H9 (cell line): ENCODE data around the gene SNED1. TPM values are rescaled to one million over a fixed set of nuclear protein-coding genes. Genes with fewer than 3 reads are reported as not detected.
A peak's percentile ranks its signal among the peaks of the same experiment; 100 is the strongest.

Experiments used
- DNase-seq: peaks from one replicate; pipeline ENCODE4 v3.0.0-alpha.2; 2017
- H2AFZ ChIP-seq: one replicate; pipeline ENCODE4 v1.6.1; 2013; ENCODE audit warnings: mild to moderate bottlenecking, low read length, control low read depth, moderate library complexity
- H2AK5ac ChIP-seq: 2 replicates; pipeline ENCODE4 v1.6.1; 2013; ENCODE audit warnings: low read length, control low read depth, mixed read lengths; ENCODE audit not compliant: insufficient read length
- H2BK120ac ChIP-seq: one replicate; pipeline ENCODE4 v1.6.1; 2013; ENCODE audit warnings: low read depth, mild to moderate bottlenecking, low read length, control low read depth, inconsistent platforms; ENCODE audit not compliant: poor library complexity, severe bottlenecking
- H2BK12ac ChIP-seq: 2 replicates; pipeline ENCODE4 v1.6.1; 2013; ENCODE audit warnings: low read length, control low read depth, mixed read lengths, low read depth; ENCODE audit not compliant: insufficient read length
- H2BK15ac ChIP-seq: 2 replicates; pipeline ENCODE4 v1.6.1; 2013; ENCODE audit warnings: low read depth, low read length, control low read depth
- H2BK20ac ChIP-seq: one replicate; pipeline ENCODE4 v1.6.1; 2013; ENCODE audit warnings: low read depth, mild to moderate bottlenecking, low read length, control low read depth, inconsistent platforms; ENCODE audit not compliant: poor library complexity, severe bottlenecking
- H2BK5ac ChIP-seq: 2 replicates; pipeline ENCODE4 v1.6.1; 2013; ENCODE audit warnings: low read length, control low read depth, mixed read lengths; ENCODE audit not compliant: insufficient read length
- H3K14ac ChIP-seq: 2 replicates; pipeline ENCODE4 v1.6.1; 2013; ENCODE audit warnings: low read length, control low read depth; ENCODE audit not compliant: insufficient read depth
- H3K18ac ChIP-seq: 2 replicates; pipeline ENCODE4 v1.6.1; 2013; ENCODE audit warnings: low read depth, mild to moderate bottlenecking, mixed read lengths, low read length, control low read depth; ENCODE audit not compliant: insufficient read length
- H3K23ac ChIP-seq: 2 replicates; pipeline ENCODE4 v1.6.1; 2013; ENCODE audit warnings: low read length, control low read depth, mixed read lengths, low read depth; ENCODE audit not compliant: insufficient read length
- H3K23me2 ChIP-seq: 2 replicates; pipeline ENCODE4 v1.6.1; 2013; ENCODE audit warnings: low read depth, mild to moderate bottlenecking, mixed read lengths, low read length, control low read depth; ENCODE audit not compliant: insufficient read length, poor library complexity, severe bottlenecking
- H3K27ac ChIP-seq: 2 replicates; pipeline ENCODE4 v1.5.1; 2013; ENCODE audit warnings: low read length, control low read depth, mixed read lengths, low read depth; ENCODE audit not compliant: insufficient read length
- H3K27me3 ChIP-seq: 2 replicates; pipeline ENCODE4 v1.6.1; 2013; ENCODE audit warnings: low read length, control low read depth, inconsistent platforms; ENCODE audit not compliant: insufficient read depth
- H3K4ac ChIP-seq: 2 replicates; pipeline ENCODE4 v1.6.1; 2013; ENCODE audit warnings: low read depth, mild to moderate bottlenecking, control low read depth, inconsistent platforms, low read length, moderate library complexity
- H3K4me1 ChIP-seq: 2 replicates; pipeline ENCODE4 v1.6.1; 2013; ENCODE audit warnings: low read length, control low read depth, inconsistent platforms; ENCODE audit not compliant: insufficient read depth
- H3K4me2 ChIP-seq: 2 replicates; pipeline ENCODE4 v1.6.1; 2013; ENCODE audit warnings: low read length, control low read depth, mixed read lengths; ENCODE audit not compliant: insufficient read length, insufficient read depth
- H3K56ac ChIP-seq: 2 replicates; pipeline ENCODE4 v1.6.1; 2013; ENCODE audit warnings: low read depth, mild to moderate bottlenecking, mixed read lengths, low read length, control low read depth; ENCODE audit not compliant: insufficient read length
- H3K79me1 ChIP-seq: 2 replicates; pipeline ENCODE4 v1.6.1; 2013; ENCODE audit warnings: low read depth, mild to moderate bottlenecking, moderate library complexity, low read length, control low read depth, inconsistent platforms; ENCODE audit not compliant: insufficient read depth, poor library complexity, severe bottlenecking
- H3K79me2 ChIP-seq: 2 replicates; pipeline ENCODE4 v1.6.1; 2013; ENCODE audit warnings: low read length, control low read depth, inconsistent platforms; ENCODE audit not compliant: insufficient read depth
- H3K9ac ChIP-seq: 2 replicates; pipeline ENCODE4 v1.6.1; 2013; ENCODE audit warnings: low read length, control low read depth, mixed read lengths; ENCODE audit not compliant: insufficient read length; ENCODE audit errors: extremely low read depth
- H3K9me3 ChIP-seq: one replicate; pipeline ENCODE4 v1.6.1; 2013; ENCODE audit warnings: low read depth, low read length, inconsistent platforms; ENCODE audit not compliant: control insufficient read depth
- H3T11ph ChIP-seq: one replicate; pipeline ENCODE4 v1.6.1; 2013; ENCODE audit warnings: mild to moderate bottlenecking, low read length, control low read depth, inconsistent platforms
- H4K20me1 ChIP-seq: one replicate; pipeline ENCODE4 v1.6.1; 2013; ENCODE audit not compliant: control insufficient read depth, insufficient read length, insufficient read depth
- H4K5ac ChIP-seq: 2 replicates; pipeline ENCODE4 v1.6.1; 2013; ENCODE audit warnings: low read depth, mild to moderate bottlenecking, mixed read lengths, low read length, control low read depth; ENCODE audit not compliant: insufficient read length
- H4K8ac ChIP-seq: replicated peaks from 2 replicates; pipeline ENCODE4 v1.6.1; 2013; ENCODE audit warnings: low read length, control low read depth, mixed read lengths, low read depth; ENCODE audit not compliant: insufficient read length
- H4K91ac ChIP-seq: 2 replicates; pipeline ENCODE4 v1.6.1; 2013; ENCODE audit warnings: low read depth, mild to moderate bottlenecking, moderate library complexity, mixed read lengths, low read length, control low read depth; ENCODE audit not compliant: insufficient read length
- H3K27ac Mint-ChIP-seq, 3 experiments: 2 replicates in 2 of 3; 3 replicates in 1 of 3; pipeline ENCODE4 v1.8.0; 2020 to 2021; ENCODE audit warnings: mixed read lengths in 3 of 3, mild to moderate bottlenecking in 1 of 3, moderate library complexity in 1 of 3
- H3K27me3 Mint-ChIP-seq: 2 replicates; pipeline ENCODE4 v1.8.0; 2021; ENCODE audit warnings: low read depth, mild to moderate bottlenecking, moderate library complexity, mixed read lengths
- H3K36me3 Mint-ChIP-seq, 3 experiments: 2 replicates in 2 of 3; 3 replicates in 1 of 3; pipeline ENCODE4 v1.8.0; 2020 to 2021; ENCODE audit warnings: low read depth in 3 of 3, mixed read lengths in 3 of 3; ENCODE audit not compliant: insufficient read depth in 1 of 3
- H3K4me1 Mint-ChIP-seq, 2 experiments: 2 replicates each; pipeline ENCODE4 v1.8.0; 2020; ENCODE audit warnings: mixed read lengths in 2 of 2
- H3K4me3 Mint-ChIP-seq, 2 experiments: 2 replicates in 1 of 2; 3 replicates in 1 of 2; pipeline ENCODE4 v1.8.0; 2020 to 2021; ENCODE audit warnings: mild to moderate bottlenecking in 2 of 2, mixed read lengths in 2 of 2, moderate library complexity in 1 of 2
- H3K9me3 Mint-ChIP-seq, 2 experiments: 2 replicates in 1 of 2; 3 replicates in 1 of 2; pipeline ENCODE4 v1.8.0; 2020; ENCODE audit warnings: mild to moderate bottlenecking in 2 of 2, mixed read lengths in 2 of 2, moderate library complexity in 1 of 2
- WGBS: extraction: QIAGEN DNeasy Blood & Tissue Kit; methylation state at CpG from one replicate; pipeline ENCODE4 v1.1.7; 2013; ENCODE audit warnings: missing lambda C conversion rate, low lambda C conversion rate, mixed read lengths; ENCODE audit not compliant: insufficient read length; ENCODE audit errors: extremely low coverage; 5-methylcytosine and 5-hydroxymethylcytosine counted together
- total RNA-seq: library from RNA; stranded (reverse); gene quantifications from 2 replicates; pipeline ENCODE4 v1.2.1, GENCODE V29; 2021
- TF ChIP-seq, protein P1 (sequence below): fragments of 200-600 bp; sonication (generic); conservative IDR thresholded peaks from 3 replicates; pipeline ENCODE4 v1.8.0; 2021; ENCODE audit warnings: antibody characterized with exemption, mild to moderate bottlenecking

Gene SNED1
- total RNA-seq, 1 experiment from 2014 or later = 2.5 TPM

DNA sequence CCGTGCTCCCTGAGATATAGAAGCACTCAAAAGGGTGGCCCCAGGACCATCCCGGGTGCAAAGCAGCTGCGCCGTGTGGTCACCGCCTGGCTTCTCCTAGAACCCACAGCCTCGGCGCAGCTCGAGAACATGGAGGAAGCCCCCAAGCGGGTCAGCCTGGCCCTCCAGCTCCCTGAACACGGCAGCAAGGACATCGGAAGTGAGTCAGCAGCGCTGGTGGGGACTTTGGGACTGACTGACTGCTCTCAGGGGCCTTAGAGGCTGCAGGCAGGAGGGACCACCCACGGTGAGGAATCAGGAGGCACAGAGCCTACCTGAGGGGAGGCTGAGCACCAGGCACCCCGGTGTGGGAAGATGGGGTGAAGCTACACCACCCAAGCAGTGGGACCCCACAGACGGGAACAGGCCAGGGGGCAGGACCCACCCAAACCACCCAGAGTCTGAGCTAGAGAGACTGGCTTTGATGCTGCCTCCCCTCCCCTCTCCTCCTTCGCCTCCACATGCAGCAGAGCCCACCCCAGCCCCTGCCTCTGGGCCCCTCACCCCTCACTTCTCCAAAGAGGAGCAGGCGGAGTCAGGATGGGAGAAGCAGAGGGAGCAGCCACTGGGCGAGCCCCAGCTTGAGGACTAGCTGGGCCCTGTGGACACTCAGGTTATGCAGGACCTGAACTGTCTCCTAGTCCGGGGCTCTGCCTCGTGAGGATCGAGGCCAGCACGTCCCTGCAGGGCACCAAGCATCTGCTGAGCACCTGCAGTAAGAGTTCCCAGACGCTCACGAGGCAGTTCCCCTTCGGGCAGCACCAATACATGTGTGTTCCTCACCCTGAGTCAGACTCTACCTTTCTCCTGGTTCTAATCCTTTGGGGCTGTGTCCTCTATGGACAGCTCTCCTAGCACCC lies 75.0 kb downstream of the SNED1 start:
- Mint-ChIP-seq H3K36me3 (peaks cover 0 to 2% (median 0%) of the 10 kb centered on the region in 3 experiments; a peak in 1 of 7 replicates), H3K27ac (peak overlapping the region in 1 of 3 experiments; percentile 89; a peak in 1 of 7 replicates), H3K9me3 (no peaks in the 10 kb centered on the region), H3K4me1 (peaks cover 2 to 5% of the 10 kb centered on the region in 2 experiments; a peak in 3 of 4 replicates), H3K4me3 (no peak overlapping the region; a peak in 1 of 5 replicates), H3K27me3 (no peaks in the 10 kb centered on the region; the same call in 1 of the 2 replicates)
- Histone ChIP-seq H3K18ac (no peak overlapping the region), H2AFZ (no peak overlapping the region), H3K23ac (no peak overlapping the region), H3K79me1 (no peaks in the 10 kb centered on the region), H3K9me3 (no peaks in the 10 kb centered on the region), H3K23me2 (no peaks in the 10 kb centered on the region), H3K27me3 (no peaks in the 10 kb centered on the region), H3T11ph (no peak overlapping the region), H3K14ac (peak overlapping the region; percentile 20; the same call in 1 of the 2 replicates), H3K4me1 (no peaks in the 10 kb centered on the region), H3K27ac (no peak overlapping the region), H2BK12ac (no peak overlapping the region), H4K91ac (no peak overlapping the region), H3K4ac (no peak overlapping the region), H2BK120ac (no peak overlapping the region), H2BK15ac (no peak overlapping the region), H4K8ac (no peak overlapping the region), H3K79me2 (no peaks in the 10 kb centered on the region), H3K9ac (no peak overlapping the region), H2BK5ac (no peak overlapping the region), H3K4me2 (no peak overlapping the region), H2BK20ac (no peak overlapping the region), H4K5ac (no peak overlapping the region), H2AK5ac (no peak overlapping the region), H4K20me1 (no peaks in the 10 kb centered on the region), H3K56ac (no peak overlapping the region)
- WGBS = no CpG with 5 or more reads among the region's 25 CpGs
- DNase-seq = no peak
- TF ChIP-seq, protein P1, sequence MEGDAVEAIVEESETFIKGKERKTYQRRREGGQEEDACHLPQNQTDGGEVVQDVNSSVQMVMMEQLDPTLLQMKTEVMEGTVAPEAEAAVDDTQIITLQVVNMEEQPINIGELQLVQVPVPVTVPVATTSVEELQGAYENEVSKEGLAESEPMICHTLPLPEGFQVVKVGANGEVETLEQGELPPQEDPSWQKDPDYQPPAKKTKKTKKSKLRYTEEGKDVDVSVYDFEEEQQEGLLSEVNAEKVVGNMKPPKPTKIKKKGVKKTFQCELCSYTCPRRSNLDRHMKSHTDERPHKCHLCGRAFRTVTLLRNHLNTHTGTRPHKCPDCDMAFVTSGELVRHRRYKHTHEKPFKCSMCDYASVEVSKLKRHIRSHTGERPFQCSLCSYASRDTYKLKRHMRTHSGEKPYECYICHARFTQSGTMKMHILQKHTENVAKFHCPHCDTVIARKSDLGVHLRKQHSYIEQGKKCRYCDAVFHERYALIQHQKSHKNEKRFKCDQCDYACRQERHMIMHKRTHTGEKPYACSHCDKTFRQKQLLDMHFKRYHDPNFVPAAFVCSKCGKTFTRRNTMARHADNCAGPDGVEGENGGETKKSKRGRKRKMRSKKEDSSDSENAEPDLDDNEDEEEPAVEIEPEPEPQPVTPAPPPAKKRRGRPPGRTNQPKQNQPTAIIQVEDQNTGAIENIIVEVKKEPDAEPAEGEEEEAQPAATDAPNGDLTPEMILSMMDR = no peak
